Measurements from ENCODE around the gene TTLL12. TPM values are rescaled to one million over a fixed set of nuclear protein-coding genes. Genes with fewer than 3 reads are reported as not detected.

Gene TTLL12
- total RNA-seq, 2 experiments from 2014 or later = 66.5 to 71.5 TPM

DNA sequence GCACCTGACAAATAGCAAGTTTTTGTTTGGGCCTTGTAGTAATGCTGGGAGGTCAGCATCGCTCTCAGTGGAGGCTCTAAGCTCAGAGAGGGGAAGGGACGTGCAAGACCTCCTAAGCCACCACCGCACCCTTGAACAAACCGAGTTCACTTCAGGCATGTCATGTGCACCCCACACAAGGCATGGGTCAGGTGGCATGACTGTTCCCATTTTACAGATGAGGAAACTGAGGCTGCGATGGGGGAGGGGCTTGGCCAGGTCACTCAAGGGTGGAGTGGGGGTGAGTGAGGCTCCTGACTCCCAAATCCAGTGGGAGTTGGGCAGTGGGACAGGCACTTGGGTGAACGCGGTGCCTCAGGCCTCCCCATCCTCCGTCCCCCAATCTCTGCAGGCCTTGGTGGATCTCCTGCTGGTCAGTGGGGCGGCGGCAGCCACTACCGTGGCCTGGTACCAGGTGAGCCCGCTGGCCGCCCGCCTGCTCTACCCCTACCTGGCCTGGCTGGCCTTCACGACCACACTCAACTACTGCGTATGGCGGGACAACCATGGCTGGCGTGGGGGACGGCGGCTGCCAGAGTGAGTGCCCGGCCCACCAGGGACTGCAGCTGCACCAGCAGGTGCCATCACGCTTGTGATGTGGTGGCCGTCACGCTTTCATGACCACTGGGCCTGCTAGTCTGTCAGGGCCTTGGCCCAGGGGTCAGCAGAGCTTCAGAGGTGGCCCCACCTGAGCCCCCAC is 24.4 kb downstream of the TTLL12 start:
- POLR2A ChIA-PET = interaction anchor here (0.5 kb wide), 1 partner anchor 252 kb away, joined by 7 read pairs; no protein-coding TSS in a partner anchor
- TF ChIP-seq EZH2phosphoT487 (IDR thresholded peaks at IDR 0.05; ENCODE audit: borderline replicate concordance, low read depth, low read length) = no peak
- TF ChIP-seq, protein P1, sequence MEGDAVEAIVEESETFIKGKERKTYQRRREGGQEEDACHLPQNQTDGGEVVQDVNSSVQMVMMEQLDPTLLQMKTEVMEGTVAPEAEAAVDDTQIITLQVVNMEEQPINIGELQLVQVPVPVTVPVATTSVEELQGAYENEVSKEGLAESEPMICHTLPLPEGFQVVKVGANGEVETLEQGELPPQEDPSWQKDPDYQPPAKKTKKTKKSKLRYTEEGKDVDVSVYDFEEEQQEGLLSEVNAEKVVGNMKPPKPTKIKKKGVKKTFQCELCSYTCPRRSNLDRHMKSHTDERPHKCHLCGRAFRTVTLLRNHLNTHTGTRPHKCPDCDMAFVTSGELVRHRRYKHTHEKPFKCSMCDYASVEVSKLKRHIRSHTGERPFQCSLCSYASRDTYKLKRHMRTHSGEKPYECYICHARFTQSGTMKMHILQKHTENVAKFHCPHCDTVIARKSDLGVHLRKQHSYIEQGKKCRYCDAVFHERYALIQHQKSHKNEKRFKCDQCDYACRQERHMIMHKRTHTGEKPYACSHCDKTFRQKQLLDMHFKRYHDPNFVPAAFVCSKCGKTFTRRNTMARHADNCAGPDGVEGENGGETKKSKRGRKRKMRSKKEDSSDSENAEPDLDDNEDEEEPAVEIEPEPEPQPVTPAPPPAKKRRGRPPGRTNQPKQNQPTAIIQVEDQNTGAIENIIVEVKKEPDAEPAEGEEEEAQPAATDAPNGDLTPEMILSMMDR (conservative IDR thresholded peaks at IDR 0.05; ENCODE audit: low read length) = no peak
- Histone ChIP-seq H3K4me3 (ENCODE audit: low read depth, low read length, poor library complexity, severe bottlenecking) (no peak overlapping the region), H2AFZ (ENCODE audit: low read length) (no peak overlapping the region), H4K20me1 (ENCODE audit: insufficient read depth, low read length) (no peaks in the 10 kb centered on the region), H3K4me1 (ENCODE audit: insufficient read depth, low read length, poor library complexity, severe bottlenecking) (no peaks in the 10 kb centered on the region), H3K9me2 (ENCODE audit: insufficient read depth, low read length) (no peaks in the 10 kb centered on the region), H3K79me2 (ENCODE audit: insufficient read depth, low read depth, low read length) (no peaks in the 10 kb centered on the region), H3K9me3 (ENCODE audit: low read length) (no peaks in the 10 kb centered on the region), H3K4me2 (ENCODE audit: low read length) (no peak overlapping the region), H3K36me3 (ENCODE audit: insufficient read depth, low read length) (peaks cover under 1% of the 10 kb centered on the region; the same call in 1 of the 2 replicates), H3K27ac (ENCODE audit: low read depth, low read length, poor library complexity, severe bottlenecking) (no peak overlapping the region)
- intact Hi-C loops (cut with micrococcal nuclease; ENCODE audit: unreplicated experiment) = no loop called here
- DNase-seq (ENCODE audit: low spot score) = no peak
- CTCF ChIA-PET (ENCODE audit: unreplicated experiment) = no interaction called here
- no TSS peak for BruUV-seq (replicated peaks)

DNA sequence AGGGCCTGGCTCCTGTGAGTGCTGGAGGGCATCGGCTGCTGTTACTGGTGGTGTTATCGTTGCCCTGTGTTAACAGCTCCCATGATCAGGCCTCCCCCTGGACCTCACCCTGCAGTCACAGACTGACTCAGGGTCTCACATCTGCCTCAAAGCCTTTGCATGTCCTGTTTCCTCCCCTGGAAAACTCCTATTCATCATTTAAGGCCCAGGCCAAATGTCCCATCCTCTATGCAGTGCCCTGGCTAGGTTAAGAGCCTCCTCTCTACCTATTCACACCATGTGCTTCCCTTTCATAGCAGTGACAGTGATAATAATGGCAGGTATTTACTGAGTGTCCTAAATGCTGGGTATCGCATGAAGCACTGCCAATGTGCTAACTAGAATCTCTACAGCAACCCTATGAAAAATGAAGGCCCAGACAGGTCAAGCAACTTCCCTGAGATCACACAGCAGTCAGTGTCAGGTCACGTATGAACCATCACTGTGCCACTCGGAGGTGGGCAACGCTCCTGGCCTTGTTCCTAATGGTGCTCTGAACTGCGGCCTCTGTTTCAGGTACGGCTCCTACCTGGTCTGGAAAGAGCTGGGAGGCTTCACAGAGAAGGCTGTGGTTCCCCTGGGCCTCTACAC is 26.3 kb downstream of the TTLL12 start:
- BruUV-seq (replicated peaks) = no TSS peak
- Histone ChIP-seq H4K20me1 (ENCODE audit: insufficient read depth, low read length) (no peaks in the 10 kb centered on the region), H2AFZ (ENCODE audit: low read length) (no peak overlapping the region), H3K4me1 (ENCODE audit: insufficient read depth, low read length, poor library complexity, severe bottlenecking) (no peaks in the 10 kb centered on the region), H3K79me2 (ENCODE audit: insufficient read depth, low read depth, low read length) (no peaks in the 10 kb centered on the region), H3K9me3 (ENCODE audit: low read length) (no peaks in the 10 kb centered on the region), H3K4me2 (ENCODE audit: low read length) (no peak overlapping the region), H3K27ac (ENCODE audit: low read depth, low read length, poor library complexity, severe bottlenecking) (no peak overlapping the region), H3K9me2 (ENCODE audit: insufficient read depth, low read length) (no peaks in the 10 kb centered on the region), H3K4me3 (ENCODE audit: low read depth, low read length, poor library complexity, severe bottlenecking) (no peak overlapping the region), H3K36me3 (ENCODE audit: insufficient read depth, low read length) (no peaks in the 10 kb centered on the region)
- ChIA-PET CTCF (ENCODE audit: unreplicated experiment) (interaction anchor here (0.5 kb wide), 1 partner anchor 27 kb away, joined by 3 read pairs; no protein-coding TSS in a partner anchor), POLR2A (no interaction called here)
- intact Hi-C loops (cut with micrococcal nuclease; ENCODE audit: unreplicated experiment) = no loop called here
- no peak for DNase-seq (ENCODE audit: low spot score)
- TF ChIP-seq, protein P1 (conservative IDR thresholded peaks at IDR 0.05; ENCODE audit: low read length) = no peak
- no peak for TF ChIP-seq EZH2phosphoT487 (IDR thresholded peaks at IDR 0.05; ENCODE audit: borderline replicate concordance, low read depth, low read length)

Data from OCI-LY7 (cell line).